HG03280 (cell line): ENCODE results near the gene GPR173.

Experiments used
- ATAC-seq: cut with Tn5 transposase; IDR thresholded peaks from one replicate; pipeline ENCODE4 v1.9.1; 2021; ENCODE audit warnings: mild to moderate bottlenecking, moderate library complexity; ENCODE audit not compliant: unreplicated experiment

Gene GPR173

DNA sequence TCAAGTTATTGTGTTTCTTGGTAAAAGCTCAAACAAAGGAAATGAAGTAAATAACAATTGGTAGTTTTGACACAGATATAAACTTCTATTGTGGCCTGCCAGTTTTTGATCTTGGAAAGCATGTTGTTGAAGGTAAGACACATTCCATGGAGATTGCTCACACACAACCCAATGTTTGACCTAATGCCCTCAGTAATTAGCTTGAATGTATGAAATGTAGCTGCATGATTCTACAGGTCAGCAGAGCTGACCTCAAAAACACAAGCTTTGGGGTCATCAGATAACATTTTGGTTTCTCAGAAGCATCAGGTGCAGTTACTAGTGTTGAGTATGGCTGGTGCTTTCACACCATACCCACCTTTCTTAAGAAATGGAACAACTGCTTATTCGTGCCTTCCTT, 16.5 kb downstream of the GPR173 start:
- ATAC-seq: no peak

DNA sequence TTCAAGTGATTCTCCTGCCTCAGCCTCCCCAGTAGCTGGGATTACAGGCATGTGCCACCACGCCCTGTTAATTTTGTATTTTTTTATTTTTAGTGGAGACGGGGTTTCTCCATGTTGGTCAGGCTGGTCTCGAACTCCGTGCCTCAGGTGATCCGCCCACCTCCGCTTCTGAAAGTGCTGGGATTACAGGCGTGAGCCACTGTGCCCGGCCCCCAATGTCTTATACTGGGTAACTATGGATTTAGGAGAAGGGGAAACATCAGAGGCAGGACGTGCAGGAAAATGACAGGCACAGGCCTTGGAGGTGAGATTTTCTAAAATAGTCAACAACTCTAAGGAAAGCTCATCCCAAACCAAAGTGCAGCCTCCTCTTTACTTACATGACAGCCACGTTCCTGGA, 22.5 kb downstream of the GPR173 start:
- ATAC-seq: no peak

DNA sequence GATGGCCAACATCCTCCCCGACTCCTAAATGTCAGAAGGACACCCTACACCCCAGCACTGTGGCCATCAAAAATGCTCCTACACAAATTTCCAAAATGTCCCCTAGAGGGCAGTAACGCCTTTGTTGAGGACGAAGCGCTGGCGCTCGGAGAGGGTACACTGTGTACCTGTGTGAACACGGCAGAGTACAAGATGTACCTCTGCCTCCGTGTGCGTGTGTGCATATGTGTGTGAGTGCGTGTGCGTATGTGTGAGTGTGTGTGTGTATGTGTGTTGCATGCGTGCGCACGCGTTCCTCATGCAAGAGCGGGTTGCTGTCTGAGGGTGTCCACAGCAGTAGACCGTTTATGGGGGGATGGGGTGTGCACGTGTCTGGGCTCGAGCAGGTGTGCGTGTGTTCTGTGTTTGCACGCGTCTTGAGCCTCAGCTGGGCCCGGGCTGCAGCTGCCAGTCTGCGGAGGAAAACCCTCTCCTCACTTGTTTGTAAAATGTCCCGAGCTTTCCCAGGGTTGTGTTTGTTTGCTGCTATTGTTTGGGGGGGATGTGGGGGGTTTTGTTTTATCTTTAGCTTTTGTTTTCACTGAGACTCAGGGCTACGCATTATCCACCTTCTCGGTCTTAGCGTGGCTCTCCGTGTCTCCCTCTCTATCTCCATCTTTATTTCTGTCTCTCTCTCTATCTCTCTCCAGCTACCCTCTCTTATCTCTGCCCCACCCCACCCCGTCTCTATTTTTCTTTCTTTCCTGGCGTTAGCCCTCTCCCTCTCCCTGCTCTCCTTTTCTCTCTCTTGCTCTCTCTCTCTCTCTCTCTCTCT, 23.2 kb downstream of the GPR173 start:
- ATAC-seq: peak; percentile 90

DNA sequence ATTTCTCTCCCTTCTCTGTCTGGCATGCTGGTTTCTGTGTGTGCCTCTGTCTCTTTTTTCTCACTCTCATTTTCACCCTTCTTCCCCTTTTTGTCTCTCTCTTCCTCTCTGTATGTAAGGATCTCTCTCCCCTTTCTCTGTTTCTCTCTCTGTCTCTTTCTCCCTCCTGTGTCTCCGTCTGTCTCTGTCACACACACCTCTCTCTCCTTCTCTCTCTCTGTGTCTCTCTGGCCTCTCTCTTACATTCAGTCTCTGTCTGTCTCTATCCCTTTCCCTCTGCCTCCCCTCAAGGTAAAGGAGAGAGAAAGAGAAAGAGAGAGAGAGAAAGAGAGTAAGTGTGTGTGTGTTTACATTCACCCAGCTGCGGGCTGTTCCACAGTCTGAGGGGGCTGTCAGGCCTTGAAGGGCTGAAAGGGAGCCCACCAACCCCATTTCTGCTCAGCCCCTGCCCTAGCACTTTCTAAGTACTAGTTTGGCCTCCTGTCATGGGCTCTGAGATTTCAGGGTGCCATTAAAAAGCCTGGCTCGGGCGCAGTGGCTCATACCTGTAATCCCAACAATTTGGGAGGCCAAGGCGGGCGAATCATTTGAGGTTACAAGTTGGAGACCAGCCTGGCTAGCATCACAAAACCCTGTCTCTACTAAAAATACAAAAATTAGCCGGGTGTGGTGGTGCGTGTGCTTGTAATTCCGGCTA, 24.0 kb downstream of the GPR173 start:
- ATAC-seq: no peak

DNA sequence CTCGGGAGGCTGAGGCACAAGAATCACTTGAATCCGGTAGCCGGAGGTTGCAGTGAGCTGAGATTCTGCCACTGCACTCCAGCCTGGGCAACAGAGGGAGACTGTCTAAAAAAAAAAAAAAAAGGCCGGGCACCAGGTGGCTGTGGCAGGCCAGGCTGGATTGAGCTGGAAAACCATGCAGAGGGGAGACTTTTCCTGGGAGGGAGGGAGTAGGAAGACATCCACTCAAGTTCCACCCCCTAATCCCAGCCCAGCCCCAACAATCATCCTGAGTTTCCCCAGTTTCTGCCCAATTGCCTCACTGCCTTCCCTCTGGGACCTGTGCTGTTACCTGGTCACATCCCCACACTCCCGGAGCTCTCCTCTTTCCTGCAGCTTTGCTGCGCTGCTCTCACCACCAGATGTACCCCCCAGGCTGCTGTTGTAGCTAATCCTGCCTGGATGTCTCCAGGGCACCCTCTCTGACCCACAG, 24.6 kb downstream of the GPR173 start:
- ATAC-seq: no peak

DNA sequence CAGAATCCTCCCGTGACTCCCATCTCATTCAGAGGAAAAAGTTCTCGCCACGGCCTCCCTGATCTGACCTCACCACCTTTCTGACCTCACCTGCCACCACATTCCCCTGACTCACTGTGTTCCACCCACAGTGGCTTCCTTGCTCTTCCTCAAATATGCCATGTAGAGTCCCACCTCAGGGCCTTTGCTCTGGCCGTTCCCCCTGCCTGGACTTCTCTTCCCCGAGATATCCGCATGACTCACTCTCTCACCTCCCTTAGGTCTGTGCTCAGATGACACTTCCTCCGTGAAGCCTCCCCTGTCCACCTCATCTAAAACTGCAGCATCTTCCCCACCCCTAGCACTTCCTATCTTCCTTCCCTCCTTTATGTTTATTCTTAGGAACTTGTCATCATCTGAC, 26.4 kb downstream of the GPR173 start:
- no peak for ATAC-seq

DNA sequence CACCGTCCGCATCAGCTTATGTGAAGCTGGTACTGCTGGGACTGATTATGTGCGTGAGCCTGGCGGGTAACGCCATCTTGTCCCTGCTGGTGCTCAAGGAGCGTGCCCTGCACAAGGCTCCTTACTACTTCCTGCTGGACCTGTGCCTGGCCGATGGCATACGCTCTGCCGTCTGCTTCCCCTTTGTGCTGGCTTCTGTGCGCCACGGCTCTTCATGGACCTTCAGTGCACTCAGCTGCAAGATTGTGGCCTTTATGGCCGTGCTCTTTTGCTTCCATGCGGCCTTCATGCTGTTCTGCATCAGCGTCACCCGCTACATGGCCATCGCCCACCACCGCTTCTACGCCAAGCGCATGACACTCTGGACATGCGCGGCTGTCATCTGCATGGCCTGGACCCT, 28.1 kb downstream of the GPR173 start:
- no peak for ATAC-seq

DNA sequence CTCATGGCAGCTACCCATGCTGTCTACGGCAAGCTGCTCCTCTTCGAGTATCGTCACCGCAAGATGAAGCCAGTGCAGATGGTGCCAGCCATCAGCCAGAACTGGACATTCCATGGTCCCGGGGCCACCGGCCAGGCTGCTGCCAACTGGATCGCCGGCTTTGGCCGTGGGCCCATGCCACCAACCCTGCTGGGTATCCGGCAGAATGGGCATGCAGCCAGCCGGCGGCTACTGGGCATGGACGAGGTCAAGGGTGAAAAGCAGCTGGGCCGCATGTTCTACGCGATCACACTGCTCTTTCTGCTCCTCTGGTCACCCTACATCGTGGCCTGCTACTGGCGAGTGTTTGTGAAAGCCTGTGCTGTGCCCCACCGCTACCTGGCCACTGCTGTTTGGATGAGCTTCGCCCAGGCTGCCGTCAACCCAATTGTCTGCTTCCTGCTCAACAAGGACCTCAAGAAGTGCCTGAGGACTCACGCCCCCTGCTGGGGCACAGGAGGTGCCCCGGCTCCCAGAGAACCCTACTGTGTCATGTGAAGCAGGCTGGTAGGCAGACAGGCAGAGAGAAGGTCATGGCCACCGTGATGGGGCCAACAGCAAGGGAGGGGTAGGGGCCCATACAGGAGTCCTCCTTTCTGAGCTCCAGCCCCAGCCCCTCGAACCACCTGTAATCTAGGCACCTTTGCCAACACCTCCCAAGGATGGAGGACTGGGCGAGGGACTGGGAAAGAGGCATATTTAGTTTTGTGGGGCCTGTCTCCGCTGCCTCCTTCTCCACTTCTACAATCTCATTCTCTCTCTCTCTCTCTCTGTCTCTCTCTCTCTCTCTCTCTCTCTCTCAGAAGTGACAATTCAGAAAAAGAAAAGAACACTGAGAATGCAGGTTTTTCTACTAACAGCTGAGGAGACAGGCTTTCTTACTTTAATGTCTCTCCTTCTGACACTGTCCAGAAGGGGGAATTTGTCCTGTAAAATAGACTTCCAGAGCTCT, 28.9 kb downstream of the GPR173 start:
- ATAC-seq: no peak

DNA sequence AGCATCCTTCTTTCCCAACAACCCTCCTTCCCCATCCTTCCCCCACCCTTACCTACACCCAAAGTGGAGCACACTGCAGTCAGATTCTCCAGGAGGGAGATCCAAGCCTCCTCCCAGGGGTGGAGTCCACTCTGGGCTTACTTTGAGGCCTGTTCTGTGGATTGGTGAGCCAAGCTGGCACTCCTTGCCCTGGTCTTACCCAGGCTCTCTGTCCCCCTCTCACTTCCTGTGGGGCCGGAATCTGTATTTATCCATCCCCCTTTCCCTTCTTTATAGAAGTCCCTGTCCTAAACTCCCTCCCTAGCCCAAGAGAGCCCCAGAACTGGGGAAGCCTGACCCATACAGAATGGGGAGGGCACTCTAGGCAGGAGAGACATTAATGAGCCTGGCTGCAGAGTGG, 30.4 kb downstream of the GPR173 start:
- ATAC-seq: no peak

DNA sequence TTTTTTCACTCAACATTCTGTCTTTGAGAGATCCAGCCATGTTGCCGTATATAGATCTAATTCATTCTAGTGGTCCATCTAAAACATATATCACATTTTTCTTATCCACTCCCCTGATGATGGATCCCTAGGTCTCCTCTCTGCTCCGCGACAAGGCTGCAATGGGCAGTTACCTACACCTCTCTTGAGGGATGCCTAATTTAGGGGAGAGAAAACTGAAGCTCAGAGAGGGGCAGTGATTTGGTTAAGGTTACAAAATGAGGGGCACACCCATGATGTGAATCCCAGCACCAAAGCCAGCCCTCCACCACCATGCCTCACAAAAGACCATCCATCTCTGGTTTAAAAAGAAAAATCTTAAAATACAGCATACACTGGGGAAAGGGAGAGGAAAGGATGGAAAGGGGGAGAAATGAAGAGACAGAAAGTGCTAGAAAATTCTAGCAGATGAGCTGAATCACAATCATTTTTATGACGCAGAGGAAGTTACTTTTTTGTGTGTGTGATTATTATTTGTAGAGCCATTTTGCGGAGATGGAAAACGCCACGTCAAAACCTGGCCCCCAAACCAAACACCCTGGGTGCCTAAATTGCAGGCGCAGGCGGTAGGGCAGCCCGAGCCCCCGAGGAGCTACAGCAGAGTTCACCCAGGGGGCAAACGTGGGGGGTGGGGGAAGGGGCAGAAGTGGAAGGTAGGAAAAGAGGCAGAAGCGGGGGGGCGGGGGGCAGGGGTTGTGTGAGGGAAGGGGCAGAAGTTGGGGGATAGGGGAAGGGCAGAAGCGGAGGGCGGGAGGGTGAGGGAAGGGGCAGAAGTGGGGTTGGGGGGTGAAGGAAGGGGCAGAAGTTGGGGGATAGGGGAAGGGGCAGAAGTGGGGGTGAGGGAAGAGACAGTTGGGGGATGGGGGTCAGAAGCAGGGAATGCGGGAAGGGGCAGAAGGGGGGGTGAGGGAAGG, 32.3 kb downstream of the GPR173 start:
- ATAC-seq: no peak

DNA sequence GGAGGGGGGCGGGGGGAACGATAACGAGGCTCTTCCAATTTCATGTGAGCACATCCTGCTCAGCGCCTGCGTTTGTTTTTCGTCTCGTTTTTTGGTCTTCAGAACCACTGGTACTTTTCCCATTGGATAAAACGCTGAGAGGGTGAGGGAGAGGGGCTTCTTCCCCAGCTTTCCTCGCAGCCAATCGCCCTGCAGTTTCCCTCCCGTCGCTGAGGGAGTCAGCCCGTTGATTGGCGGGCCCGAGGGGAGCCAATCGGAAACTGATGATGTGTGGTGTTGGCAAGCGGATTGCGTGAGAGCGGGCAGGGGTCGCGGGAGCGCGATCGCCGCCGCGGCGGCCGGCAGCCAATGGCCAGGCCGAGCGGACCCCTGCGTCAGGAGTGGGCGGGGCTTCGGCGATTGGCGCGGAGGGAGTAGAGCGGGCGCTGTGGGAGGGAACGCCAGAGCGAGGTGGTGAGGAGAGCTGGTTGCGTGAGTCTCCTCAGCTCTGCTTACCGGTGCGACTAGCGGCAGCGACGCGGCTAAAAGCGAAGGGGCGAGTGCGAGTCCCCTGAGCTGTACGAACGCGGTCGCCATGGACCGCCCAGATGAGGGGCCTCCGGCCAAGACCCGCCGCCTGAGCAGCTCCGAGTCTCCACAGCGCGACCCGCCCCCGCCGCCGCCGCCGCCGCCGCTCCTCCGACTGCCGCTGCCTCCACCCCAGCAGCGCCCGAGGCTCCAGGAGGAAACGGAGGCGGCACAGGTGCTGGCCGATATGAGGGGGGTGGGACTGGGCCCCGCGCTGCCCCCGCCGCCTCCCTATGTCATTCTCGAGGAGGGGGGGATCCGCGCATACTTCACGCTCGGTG, 33.6 kb downstream of the GPR173 start, which contains the start of gene TSPYL2:
Gene TSPYL2 (plus strand): TSS at position 443 of the 848 bp plus-strand sequence. CDS start 132 bp downstream, at position 575.
- ATAC-seq: peak; percentile 94

DNA sequence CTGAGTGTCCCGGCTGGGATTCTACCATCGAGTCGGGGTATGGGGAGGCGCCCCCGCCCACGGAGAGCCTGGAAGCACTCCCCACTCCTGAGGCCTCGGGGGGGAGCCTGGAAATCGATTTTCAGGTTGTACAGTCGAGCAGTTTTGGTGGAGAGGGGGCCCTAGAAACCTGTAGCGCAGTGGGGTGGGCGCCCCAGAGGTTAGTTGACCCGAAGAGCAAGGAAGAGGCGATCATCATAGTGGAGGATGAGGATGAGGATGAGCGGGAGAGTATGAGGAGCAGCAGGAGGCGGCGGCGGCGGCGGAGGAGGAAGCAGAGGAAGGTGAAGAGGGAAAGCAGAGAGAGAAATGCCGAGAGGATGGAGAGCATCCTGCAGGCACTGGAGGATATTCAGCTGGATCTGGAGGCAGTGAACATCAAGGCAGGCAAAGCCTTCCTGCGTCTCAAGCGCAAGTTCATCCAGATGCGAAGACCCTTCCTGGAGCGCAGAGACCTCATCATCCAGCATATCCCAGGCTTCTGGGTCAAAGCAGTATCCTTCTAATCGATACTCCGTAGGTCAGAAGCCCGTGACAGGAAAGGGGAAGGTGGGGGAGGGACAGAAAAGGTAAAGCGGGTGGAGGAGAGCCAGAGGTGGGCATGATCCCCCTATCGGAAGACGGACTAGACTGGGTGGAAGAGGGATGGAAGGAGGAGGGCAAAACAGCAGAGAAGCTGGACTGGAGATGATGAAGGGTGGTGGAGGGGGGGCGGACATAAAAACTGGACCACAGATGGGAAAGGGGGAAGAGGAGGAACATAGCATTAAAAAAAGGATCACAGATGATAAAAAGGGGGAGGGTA, 34.4 kb downstream of the GPR173 start:
- no peak for ATAC-seq

DNA sequence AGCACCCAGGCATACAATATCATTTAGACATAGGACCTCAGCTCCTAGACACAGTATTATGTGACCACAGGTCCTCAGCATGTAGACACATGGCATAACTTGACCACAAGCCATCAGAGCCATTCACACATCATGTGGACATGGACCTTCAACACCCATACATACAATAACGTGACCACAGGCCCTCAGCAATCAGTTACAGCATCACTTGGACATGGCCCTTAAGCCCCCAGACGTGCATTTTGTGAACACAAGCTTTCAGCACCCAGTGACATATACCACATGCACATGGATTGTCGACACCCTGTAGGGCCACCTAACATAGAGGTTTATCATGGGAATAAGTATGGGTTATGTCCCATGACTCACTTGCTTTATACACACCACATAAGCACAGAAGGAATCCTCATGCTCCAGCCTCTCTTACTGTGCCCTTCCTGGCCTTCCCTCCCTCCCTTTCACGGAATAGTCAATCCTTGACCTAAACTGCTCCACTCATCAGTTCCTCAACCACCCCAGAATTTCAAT, 35.5 kb downstream of the GPR173 start:
- no peak for ATAC-seq

DNA sequence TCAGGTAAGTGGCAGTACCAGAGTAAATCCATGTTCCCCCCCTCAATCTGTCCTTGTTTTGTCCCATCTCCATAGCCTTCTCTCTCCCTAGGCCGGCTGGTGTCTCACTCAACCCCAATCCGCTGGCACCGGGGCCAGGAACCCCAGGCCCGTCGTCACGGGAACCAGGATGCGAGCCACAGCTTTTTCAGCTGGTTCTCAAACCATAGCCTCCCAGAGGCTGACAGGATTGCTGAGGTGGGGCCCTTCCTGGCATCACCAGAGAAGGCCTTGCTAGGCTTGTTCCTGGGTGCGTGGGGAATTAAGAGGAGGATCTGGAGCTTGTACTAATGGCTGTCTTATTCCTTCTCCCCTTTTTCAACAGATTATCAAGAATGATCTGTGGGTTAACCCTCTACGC, 36.3 kb downstream of the GPR173 start:
- ATAC-seq: no peak

DNA sequence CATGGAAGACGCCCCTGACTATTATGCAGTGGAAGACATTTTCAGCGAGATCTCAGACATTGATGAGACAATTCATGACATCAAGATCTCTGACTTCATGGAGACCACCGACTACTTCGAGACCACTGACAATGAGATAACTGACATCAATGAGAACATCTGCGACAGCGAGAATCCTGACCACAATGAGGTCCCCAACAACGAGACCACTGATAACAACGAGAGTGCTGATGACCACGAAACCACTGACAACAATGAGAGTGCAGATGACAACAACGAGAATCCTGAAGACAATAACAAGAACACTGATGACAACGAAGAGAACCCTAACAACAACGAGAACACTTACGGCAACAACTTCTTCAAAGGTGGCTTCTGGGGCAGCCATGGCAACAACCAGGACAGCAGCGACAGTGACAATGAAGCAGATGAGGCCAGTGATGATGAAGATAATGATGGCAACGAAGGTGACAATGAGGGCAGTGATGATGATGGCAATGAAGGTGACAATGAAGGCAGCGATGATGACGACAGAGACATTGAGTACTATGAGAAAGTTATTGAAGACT, 37.2 kb downstream of the GPR173 start:
- ATAC-seq: no peak

DNA sequence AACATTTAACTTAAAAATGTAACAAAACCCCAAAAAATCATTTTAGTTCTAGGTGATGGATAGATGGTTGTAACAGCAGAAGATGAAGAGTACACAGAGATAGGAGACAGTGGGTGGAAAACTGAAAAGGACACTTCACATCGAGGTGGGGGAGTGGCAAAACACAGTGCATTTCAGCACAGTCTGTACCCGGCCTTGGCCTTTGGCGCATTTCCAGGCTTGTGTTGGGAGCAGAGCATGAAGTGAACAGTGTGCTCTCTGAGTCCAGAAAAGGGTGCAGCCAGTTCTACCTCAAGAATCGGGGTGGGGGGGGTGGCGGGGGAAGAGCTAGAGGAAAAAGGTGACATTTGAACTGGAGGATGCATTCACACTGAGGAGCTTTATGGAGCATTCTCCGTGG, 37.9 kb downstream of the GPR173 start:
- ATAC-seq: no peak

DNA sequence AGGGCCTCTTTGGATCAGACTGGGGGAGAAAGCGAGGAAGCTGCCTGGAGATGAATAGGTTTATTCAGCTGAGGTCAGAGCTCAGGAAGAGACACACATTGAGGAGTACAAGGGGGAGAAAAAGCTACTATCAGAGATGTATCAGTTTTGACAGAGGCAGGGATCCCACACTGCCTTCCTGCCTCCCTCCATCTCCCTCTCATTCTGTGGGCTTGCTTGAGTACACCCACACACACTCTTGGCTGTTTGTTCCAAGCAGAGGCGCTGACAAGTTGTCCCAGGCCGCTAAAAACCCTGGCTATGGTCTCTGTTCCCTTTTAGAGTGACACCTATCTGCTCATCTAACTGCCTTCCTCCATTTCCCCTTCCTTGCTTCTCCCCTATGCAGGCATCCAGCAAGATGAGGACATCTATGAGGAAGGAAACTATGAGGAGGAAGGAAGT, 38.8 kb downstream of the GPR173 start:
- no peak for ATAC-seq
